Spleen (tissue), 11 donors: Measurements from ENCODE around the gene NDUFAF8. TPM values are rescaled to one million over a fixed set of nuclear protein-coding genes. Genes with fewer than 3 reads are reported as not detected.
A peak's percentile ranks its signal among the peaks of the same experiment; 100 is the strongest.

Source experiments
- DNase-seq: peaks from one replicate; pipeline ENCODE4 v3.0.0-alpha.2; 2020
- H3K27ac ChIP-seq, 8 donors: fragments of 200-600 bp; sonication (generic) in 7 of 8; 1 replicate in 4 of 8; 2 replicates in 4 of 8; pipeline versions ENCODE4 v1.5.0 to v1.8.0; 2016 to 2021; ENCODE audit warnings: inconsistent platforms in 4 of 8, mild to moderate bottlenecking in 4 of 8, moderate library complexity in 1 of 8
- H3K27me3 ChIP-seq, 7 donors: fragments of 200-600 bp; sonication (generic) in 6 of 7; replicated peaks in 1 of 7; 1 replicate in 4 of 7; 2 replicates in 3 of 7; pipeline versions ENCODE4 v1.5.0 to v1.8.0; 2016 to 2021; ENCODE audit warnings: inconsistent platforms in 3 of 7, mild to moderate bottlenecking in 1 of 7
- H3K36me3 ChIP-seq, 6 donors: fragments of 200-600 bp; sonication (generic) in 5 of 6; 1 replicate in 4 of 6; 2 replicates in 2 of 6; pipeline versions ENCODE4 v1.5.0 to v1.8.0; 2016 to 2021; ENCODE audit warnings: inconsistent platforms in 2 of 6
- H3K4me1 ChIP-seq, 6 donors: fragments of 200-600 bp; sonication (generic) in 5 of 6; 1 replicate in 3 of 6; 2 replicates in 3 of 6; pipeline versions ENCODE4 v1.5.0 to v1.8.0; 2016 to 2021; ENCODE audit warnings: inconsistent platforms in 3 of 6
- H3K4me3 ChIP-seq, 8 donors: fragments of 200-600 bp; sonication (generic) in 7 of 8; 1 replicate in 4 of 8; 2 replicates in 4 of 8; pipeline versions ENCODE4 v1.5.0 to v1.8.0; 2016 to 2021; ENCODE audit warnings: inconsistent platforms in 4 of 8, mild to moderate bottlenecking in 4 of 8, moderate library complexity in 2 of 8
- H3K9me3 ChIP-seq, 8 donors: fragments of 200-600 bp; sonication (generic) in 7 of 8; 1 replicate in 4 of 8; 2 replicates in 4 of 8; pipeline versions ENCODE4 v1.5.0 to v1.8.0; 2016 to 2021; ENCODE audit warnings: inconsistent platforms in 4 of 8
- POLR2A ChIP-seq, 3 donors: fragments of 450-650 bp; IDR thresholded peaks; one replicate each; pipeline ENCODE4 v1.5.1; 2017; ENCODE audit warnings: antibody characterized with exemption in 3 of 3, mild to moderate bottlenecking in 1 of 3
- POLR2AphosphoS5 ChIP-seq, 3 donors: sonication (generic); formaldehyde crosslinking; IDR thresholded peaks; one replicate each; pipeline ENCODE4 v1.5.1; 2017; ENCODE audit warnings: antibody characterized with exemption in 3 of 3
- WGBS, 5 donors: extraction: QIAGEN DNeasy Blood & Tissue Kit in 3 of 5; methylation state at CpG; one replicate each; pipeline versions ENCODE4 v1.1.5 to v1.1.7; 2013 to 2018; 5-methylcytosine and 5-hydroxymethylcytosine counted together
- intact Hi-C: fragments of 100-400 bp; cut with DNase I; formaldehyde crosslinking; loops from one replicate; pipeline ENCODE4 v1.15.0; 2023; ENCODE audit warnings: low total_unique reads
- polyA plus RNA-seq, 3 donors: library from polyadenylated mRNA; stranded (reverse); fragments of 200-250 nt; gene quantifications; one replicate each; pipeline ENCODE4 v1.2.1, GENCODE V29; 2013
- total RNA-seq, 7 donors: library from RNA; depleted of rRNA in 3 of 7; stranded (reverse); fragments of >200 nt in 3 of 7; fragmentation: NEBNext Ultra II Directional in 4 of 7; extraction: Animal tissue kit (Norgen Biotek cat#: 25700) in 4 of 7; gene quantifications; one replicate each; pipeline versions ENCODE4 v1.1.0 to v1.2.1, GENCODE V29; 2016 to 2021
- TF ChIP-seq, protein P1 (sequence below), 11 experiments: fragments of 200-600 bp in 7 of 11; fragments of 450-650 bp in 4 of 11; sonication (generic) in 4 of 11; IDR thresholded peaks in 8 of 11; conservative IDR thresholded peaks in 3 of 11; 1 replicate in 7 of 11; 2 replicates in 4 of 11; pipeline versions ENCODE4 v1.4.0 to v1.8.0; 2016 to 2021; ENCODE audit warnings: antibody characterized with exemption in 11 of 11, inconsistent platforms in 4 of 11, mild to moderate bottlenecking in 1 of 11
- donor health status: healthy with polysubstance abuse.
- donor health status: DM: no; HTN: no; CAD: no; lungs with moderate emphysema.
- donor health status: DM: no; HTN: no; CAD: no.
- donor health status: Bipolar disorder and iron deficiency.
- donor health status: healthy.
- donor health status: DM: no; HTN: no; CAD: no.
- donor health status: DM: yes; HTN: yes; CAD: no.

The NDUFAF8 gene
- total and polyA plus RNA-seq, 10 donors = 22.0 to 57.6 (median 39.5) TPM

DNA sequence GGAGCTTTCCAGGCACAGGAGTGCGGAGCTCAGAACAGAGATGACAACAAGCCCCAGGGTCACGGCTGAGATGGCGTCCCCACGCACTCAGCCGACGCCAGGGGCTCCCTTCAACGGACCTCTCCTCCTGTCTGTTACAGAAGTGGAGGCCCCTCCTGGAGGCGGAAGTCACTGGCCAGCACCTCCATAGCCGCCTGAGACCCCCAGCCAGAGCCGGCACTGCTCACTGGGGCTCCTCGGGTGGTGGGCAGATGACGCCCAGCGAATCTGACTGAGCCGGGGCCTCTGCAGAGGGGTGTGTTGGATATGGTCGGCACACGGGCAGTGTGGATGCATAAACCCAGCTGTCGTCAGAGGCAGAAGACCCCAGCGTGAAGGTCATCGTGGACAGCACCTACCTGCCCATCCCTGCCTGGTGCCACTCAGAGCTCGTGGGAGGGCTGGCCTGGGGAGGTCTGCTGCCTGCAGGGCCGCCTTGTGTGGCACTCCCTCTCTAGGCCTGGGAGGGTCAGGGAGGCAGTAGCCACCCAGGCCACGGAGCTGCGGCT lies 20.0 kb downstream of the NDUFAF8 start:
- Histone ChIP-seq H3K36me3 (peaks cover 0 to 100% (median 75%) of the 10 kb centered on the region in 6 donors), H3K9me3 (no peaks in the 10 kb centered on the region), H3K4me1 (peaks cover 0 to 38% (median 17%) of the 10 kb centered on the region in 6 donors), H3K27me3 (no peaks in the 10 kb centered on the region), H3K27ac (no peak overlapping the region), H3K4me3 (no peak overlapping the region)
- no peak for DNase-seq
- WGBS, 5 donors = 92 to 96% (median 93%) methylated on average over 15 to 23 of the region's 23 CpGs
- intact Hi-C loops = loop anchor here (5.0 to 10.0 kb wide), 2 partner anchors 226 to 343 kb away; no protein-coding TSS in a partner anchor
- TF ChIP-seq POLR2A (IDR thresholded peaks at IDR 0.05) (no peak), POLR2AphosphoS5 (IDR thresholded peaks at IDR 0.05) (peak in 1 of 3 donors; percentile 20)
- TF ChIP-seq, protein P1, sequence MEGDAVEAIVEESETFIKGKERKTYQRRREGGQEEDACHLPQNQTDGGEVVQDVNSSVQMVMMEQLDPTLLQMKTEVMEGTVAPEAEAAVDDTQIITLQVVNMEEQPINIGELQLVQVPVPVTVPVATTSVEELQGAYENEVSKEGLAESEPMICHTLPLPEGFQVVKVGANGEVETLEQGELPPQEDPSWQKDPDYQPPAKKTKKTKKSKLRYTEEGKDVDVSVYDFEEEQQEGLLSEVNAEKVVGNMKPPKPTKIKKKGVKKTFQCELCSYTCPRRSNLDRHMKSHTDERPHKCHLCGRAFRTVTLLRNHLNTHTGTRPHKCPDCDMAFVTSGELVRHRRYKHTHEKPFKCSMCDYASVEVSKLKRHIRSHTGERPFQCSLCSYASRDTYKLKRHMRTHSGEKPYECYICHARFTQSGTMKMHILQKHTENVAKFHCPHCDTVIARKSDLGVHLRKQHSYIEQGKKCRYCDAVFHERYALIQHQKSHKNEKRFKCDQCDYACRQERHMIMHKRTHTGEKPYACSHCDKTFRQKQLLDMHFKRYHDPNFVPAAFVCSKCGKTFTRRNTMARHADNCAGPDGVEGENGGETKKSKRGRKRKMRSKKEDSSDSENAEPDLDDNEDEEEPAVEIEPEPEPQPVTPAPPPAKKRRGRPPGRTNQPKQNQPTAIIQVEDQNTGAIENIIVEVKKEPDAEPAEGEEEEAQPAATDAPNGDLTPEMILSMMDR (IDR thresholded peaks at IDR 0.05 in 8 of 11, conservative IDR thresholded peaks at IDR 0.05 in 3 of 11) = no peak

DNA sequence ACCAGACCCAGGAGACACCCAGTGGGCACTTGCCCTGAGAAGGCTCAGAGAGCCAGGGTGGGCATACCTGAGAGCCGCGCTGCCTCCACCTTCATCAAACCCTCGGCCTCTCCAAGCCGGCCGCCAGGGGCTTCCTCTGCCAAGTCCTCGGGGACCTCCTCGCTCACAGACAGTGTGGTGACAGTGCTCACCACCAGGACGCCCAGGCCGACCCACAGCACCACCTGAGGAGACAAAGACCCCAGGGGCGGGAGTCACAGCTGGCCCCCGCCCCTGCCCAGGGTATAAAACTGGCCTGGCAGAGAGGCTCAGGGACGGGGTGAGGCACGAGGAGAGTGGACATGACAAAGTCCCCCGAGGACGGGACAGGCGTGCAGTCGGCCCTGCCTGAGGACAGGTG lies 21.1 kb downstream of the NDUFAF8 start:
- peaks cover 0 to 28% (median 9%) of the 10 kb centered on the region in 6 donors for H3K4me1 ChIP-seq
- H3K9me3 ChIP-seq = no peaks in the 10 kb centered on the region
- DNase-seq = no peak
- peaks cover 0 to 100% (median 86%) of the 10 kb centered on the region in 6 donors for H3K36me3 ChIP-seq
- 95 to 98% (median 97%) methylated on average over 13 to 17 of the region's 17 CpGs for whole genome bisulfite sequencing, 5 donors
- intact Hi-C loops = no loop called here
- H3K27me3 ChIP-seq = no peaks in the 10 kb centered on the region
- no peak overlapping the region for H3K27ac ChIP-seq
- H3K4me3 ChIP-seq = no peak overlapping the region
- TF ChIP-seq, protein P1 (IDR thresholded peaks at IDR 0.05 in 8 of 11, conservative IDR thresholded peaks at IDR 0.05 in 3 of 11) = no peak
- TF ChIP-seq POLR2AphosphoS5 (IDR thresholded peaks at IDR 0.05) (no peak), POLR2A (IDR thresholded peaks at IDR 0.05) (no peak)

GRCh38 chr17:81260641-81261040 lies 21.5 kb downstream of the NDUFAF8 start:
- peaks cover 0 to 26% (median 5%) of the 10 kb centered on the region in 6 donors for H3K4me1 ChIP-seq
- no peak overlapping the region for H3K4me3 ChIP-seq
- no peaks in the 10 kb centered on the region for H3K27me3 ChIP-seq
- intact Hi-C loops = no loop called here
- no peak for DNase-seq
- WGBS, 5 donors = 92 to 96% (median 95%) methylated on average over 14 to 19 of the region's 19 CpGs
- H3K36me3 ChIP-seq = peaks cover 0 to 100% (median 90%) of the 10 kb centered on the region in 6 donors
- H3K27ac ChIP-seq = no peak overlapping the region
- TF ChIP-seq POLR2AphosphoS5 (IDR thresholded peaks at IDR 0.05) (no peak), POLR2A (IDR thresholded peaks at IDR 0.05) (no peak)
- TF ChIP-seq, protein P1 (IDR thresholded peaks at IDR 0.05 in 8 of 11, conservative IDR thresholded peaks at IDR 0.05 in 3 of 11) = no peak
- no peaks in the 10 kb centered on the region for H3K9me3 ChIP-seq

DNA sequence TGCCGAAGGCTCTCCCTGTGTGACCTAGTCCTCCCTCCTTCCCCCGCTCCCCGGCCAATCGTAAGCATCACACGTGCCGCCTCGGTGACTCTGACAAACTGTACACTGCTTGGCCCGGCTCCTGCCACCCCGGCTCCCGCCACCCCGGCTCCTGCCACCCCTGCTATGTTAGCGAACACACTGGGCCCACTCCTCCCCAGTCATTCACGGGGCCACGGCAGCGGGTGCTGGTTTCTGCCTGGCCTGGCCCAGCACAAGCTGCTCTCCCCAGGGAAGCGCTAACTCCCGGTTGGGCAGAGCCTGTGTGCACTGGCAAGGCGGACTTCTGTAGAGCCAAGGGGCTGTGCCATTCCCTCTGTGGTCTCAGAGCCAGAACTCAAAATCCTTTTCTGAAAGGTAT lies 22.0 kb downstream of the NDUFAF8 start:
- peaks cover 0 to 26% (median 4%) of the 10 kb centered on the region in 6 donors for H3K4me1 ChIP-seq
- no peaks in the 10 kb centered on the region for H3K9me3 ChIP-seq
- WGBS, 5 donors = 93 to 97% (median 96%) methylated on average over 16 to 18 of the region's 18 CpGs
- H3K27ac ChIP-seq = no peak overlapping the region
- H3K36me3 ChIP-seq = peaks cover 0 to 100% (median 95%) of the 10 kb centered on the region in 6 donors
- H3K4me3 ChIP-seq = no peak overlapping the region
- no peaks in the 10 kb centered on the region for H3K27me3 ChIP-seq
- TF ChIP-seq, protein P1 (IDR thresholded peaks at IDR 0.05 in 8 of 11, conservative IDR thresholded peaks at IDR 0.05 in 3 of 11) = no peak
- TF ChIP-seq POLR2AphosphoS5 (IDR thresholded peaks at IDR 0.05) = no peak
- TF ChIP-seq POLR2A (IDR thresholded peaks at IDR 0.05) = no peak
- intact Hi-C loops = no loop called here
- DNase-seq = no peak
